GM21737 (cell line): ENCODE results near the gene CDNF.
"Not testable (repeated sequence)": the region's sequence is repeated elsewhere in the genome, so short reads cannot be mapped to it uniquely, and the experiment has no call there.

ENCODE experiments used
- ATAC-seq: cut with Tn5 transposase; IDR thresholded peaks from one replicate; pipeline ENCODE4 v1.9.1; 2021; ENCODE audit warnings: mild to moderate bottlenecking, moderate library complexity; ENCODE audit not compliant: unreplicated experiment

Gene CDNF

DNA sequence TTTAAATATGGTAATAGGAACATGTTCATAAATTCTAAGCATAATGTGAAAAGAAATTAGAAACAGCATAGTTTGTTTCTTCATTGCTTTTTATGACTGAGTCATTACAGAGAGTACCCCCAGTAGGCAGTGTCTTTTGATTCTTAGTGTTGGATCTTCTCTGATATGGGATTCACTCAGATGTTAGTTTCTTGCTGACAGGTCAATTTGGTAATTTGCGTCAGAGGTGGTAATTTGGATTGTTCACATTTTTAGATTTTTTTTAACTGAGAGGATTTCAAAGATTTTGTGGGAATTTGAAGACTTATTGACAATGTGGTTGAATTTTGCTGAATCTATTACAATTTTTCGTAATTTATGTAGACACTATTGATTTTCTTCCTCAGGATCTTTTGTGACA is 2.3 kb upstream of the CDNF start:
- ATAC-seq: no peak

DNA sequence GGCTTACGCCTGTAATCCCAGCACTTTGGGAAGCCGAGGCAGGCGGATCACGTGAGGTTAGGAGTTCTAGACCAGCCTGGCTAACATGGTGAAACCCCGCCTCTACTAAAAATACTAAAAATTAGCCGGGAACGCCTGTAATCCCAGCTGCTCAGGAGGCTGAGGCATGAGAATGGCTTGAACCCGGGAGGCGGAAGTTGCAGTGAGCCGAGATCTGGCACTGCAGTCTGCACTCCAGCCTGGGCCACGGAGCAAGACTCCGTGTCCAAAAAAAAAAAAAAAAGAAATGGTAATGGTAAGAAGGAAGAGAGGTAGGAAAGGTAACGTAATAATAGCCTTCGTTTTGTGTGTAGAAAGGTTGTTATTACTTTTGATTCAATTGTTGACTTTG is 1.5 kb upstream of the CDNF start:
- ATAC-seq: no peak

DNA sequence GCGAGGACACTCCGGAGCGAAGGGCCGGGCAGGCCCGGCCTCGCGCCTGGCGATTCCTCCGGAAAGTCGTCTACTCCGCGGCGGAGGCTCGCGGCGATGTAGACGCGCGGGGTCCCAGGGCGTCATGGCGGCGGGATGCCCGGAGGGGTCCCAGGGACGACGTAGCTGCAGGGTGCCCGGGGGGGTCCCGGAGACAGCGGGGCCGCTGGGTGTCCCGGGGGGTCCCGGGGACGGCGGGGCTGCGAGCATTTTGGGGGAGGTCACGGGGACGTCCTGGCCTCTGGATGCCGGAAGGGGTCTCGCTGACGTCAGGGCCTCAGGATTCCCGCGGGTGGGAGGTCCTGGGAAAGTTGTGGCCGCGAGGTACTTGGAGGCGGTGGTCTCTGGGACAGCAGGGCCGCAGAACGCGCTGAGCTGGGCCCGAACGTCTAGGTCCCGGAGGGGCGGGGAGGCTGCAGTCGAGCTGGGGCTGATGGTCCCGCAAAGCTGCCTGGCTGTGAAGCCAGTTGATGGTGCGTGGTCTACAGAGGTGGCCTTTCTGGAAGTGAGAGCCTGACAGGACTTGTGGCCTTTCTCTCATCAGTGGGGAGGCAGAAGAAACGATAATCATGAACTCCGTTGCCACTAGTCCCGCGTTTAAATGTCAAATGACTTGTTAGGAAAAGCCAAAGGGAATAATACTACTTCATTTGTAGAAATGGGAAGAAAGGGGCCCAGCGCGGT is 906 bp upstream of the CDNF start:
- no peak for ATAC-seq

DNA sequence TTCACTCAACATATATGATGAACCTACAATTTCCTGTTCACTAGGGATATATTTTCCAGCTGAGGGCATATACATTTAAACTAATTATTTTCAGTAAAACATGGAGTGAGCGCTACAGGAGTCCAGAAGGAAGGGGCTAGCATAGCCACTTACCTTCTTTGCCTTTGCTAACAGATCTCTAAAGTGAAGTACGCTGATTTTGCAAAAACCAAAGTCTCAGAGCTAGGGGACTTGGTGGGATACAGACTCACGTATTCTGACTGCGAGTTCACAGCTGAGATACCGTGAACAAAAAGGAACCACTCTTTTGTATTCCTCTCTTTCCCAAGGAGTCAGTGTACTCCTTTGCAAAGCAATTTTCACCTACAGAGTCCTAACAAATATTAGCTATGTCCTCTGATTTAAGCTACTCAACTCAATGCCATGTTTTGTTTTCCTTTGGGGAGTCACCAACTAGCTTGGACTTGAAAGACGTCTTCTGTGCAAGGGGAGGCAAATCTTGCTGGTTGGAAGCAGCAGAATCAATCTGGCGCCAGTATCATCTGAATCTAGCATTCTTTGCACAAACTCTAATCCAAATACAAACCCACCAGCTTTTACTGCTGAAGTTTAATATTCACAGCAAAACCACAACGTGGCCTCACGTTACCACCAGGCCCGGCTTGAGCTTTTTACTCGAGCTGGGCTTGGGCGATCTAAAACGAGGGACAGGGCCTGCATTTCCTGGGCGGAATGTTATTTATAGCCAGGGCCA is 657 bp downstream of the CDNF start:
- ATAC-seq: no peak

DNA sequence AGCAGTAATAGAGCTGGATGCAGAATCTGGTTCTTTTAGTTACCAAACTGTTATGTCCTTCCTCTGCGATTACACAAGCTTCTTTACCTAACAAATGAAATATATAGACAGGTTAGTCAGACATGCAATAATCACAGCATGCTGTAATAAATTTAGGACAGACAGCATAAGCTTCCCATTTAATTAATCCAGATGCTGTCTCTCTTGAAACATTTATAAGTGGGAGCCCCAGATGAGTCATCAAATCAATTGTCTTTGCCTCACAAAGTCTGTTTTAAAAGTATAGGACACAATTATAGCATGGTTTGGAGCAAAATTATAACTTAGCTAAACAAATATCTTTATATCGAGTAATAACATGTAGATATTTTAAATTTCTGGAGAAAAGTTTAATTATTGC is 1.6 kb downstream of the CDNF start:
- ATAC-seq: no peak

DNA sequence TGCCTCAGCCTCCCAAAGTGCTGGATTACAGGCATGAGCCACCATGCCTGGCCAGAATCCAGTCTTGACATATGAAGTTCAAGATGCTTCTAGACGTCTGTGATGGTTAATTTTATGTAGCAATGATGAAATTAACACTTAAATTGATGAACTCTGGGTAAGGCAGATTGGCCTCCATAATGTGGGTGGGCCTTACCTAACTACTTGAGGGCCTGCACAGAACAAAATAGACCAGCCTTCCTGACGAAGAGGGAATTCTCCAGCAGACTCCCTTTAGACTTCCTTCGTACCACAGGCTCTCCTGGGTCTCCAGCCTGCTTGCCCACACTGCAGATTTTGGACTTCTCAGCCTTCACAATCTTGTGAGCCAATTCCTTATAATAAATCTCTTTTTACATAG is 4.7 kb downstream of the CDNF start:
- no peak for ATAC-seq

DNA sequence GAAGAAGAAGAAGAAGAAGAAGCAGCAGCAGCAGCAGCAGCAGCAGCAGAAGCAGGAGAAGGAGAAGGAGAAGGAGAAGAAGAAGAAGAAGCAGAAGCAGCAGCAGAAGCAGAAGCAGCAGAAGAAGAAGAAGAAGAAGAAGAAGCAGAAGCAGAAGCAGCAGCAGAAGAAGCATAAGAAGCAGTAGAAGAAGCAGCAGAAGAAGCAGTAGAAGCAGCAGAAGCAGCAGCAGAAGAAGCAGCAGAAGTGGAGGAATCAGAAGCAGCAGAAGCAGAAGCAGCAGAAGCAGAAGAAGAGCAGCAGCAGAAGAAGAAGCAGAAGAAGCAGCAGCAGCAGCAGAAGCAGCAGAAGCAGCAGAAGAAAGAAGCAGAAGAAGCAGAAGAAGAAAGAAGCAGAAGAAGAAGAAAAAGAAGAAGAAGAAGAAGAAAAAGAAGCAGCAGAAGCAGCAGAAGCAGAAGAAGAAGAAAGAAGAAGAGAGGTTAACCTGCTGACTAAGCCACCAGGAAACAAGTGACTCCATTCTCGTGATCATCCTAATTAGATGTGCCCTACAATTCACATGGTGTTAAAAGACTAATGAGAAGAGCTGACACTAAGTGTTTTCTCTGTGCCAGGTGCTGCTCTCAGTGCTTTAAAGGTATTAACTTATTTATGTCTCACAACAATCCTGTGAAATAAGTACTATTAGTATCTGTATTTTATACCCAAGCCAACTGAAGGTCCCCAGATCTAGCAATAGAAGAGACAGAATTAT is 11.6 kb downstream of the CDNF start:
- ATAC-seq: no peak

DNA sequence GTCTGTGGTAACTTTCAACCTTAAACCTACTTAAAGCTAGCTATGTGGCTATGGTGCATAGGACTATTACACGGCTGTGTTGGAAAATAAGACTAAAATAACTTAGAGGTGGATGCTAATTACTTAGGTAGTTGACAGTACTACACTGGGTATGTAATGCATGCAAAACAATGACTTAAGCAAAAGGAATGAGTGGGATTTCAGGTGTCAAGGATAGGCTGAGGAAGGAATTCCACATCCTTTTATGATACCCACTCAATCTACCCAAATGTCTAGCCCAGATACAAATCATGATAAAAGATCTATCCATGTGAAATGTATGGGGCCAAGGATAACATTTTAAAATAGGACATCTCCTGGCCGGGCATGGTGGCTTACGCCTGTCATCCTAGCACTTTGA is 13.9 kb downstream of the CDNF start:
- no peak for ATAC-seq

DNA sequence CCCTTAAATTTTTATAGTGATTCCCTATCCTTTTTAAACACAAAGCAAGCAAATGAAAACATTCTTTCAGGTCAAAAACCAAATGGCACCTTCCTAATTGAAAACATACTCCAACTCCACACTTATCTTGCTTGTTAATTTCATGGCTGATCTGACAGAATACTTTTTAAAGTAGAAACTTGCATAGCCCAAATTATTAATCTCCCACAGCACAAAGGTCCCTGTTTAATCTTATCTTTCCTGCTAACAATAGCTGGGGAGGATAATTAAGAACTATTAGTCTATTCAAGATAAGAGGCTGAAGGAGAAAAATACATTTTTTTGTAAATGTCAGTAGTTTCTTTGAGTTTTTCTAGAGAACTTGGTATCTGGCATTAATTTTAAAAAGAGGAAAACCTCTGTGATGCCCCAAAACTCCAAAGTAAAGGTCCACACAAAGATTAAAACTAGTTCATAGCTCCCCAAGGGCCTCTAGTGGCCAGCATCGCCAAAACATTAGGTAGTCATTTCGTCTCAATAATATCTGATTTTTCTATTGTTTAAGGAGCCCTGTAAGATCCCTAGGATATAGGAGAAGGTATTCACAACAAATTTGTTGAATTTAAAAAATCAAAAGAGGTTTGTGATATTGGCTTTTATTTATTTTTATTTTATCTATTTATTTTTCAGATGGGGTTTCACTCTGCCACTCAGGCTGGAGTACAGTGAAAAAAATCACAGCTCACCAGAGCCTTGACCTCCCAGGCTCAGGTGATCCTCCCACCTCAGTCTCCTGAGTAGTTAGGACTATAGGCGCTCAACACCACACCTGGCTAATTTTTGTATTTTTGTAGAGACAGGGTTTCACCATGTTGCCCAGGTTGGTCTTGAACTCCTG is 14.7 kb downstream of the CDNF start:
- no peak for ATAC-seq

DNA sequence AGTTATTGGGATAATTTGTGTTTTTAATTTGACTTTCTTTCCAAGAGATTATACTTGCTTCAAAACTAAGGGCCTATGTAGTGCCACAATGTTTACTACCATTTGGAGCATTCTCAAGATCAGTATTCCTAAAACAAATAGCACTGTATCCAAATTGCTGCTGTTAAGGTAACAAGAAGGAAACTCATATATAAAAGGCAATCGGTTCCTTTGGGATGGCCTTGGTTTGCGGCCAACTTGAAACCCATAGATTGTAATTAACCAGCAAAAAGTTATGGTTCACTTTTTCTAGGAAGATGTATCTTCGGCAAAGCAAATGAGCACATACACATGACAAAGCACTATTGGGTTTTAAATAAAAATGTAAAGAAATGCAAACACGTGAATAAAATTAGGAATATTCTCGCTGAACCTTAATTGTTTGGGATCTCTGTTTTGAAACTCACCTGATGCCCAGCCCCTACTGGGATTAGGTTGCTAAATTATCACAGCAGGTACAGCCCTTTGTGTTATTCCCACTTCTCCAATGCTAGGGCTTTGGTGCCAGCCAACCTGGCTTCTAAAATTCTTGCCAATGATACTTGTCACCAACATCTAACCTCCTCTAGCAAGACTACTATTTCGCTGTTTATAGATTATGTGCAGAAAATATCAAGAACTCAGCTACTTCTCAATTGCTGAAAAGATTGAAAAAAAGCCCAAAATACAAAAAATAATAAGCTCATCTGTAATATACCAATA is 16.0 kb downstream of the CDNF start:
- ATAC-seq: no peak

DNA sequence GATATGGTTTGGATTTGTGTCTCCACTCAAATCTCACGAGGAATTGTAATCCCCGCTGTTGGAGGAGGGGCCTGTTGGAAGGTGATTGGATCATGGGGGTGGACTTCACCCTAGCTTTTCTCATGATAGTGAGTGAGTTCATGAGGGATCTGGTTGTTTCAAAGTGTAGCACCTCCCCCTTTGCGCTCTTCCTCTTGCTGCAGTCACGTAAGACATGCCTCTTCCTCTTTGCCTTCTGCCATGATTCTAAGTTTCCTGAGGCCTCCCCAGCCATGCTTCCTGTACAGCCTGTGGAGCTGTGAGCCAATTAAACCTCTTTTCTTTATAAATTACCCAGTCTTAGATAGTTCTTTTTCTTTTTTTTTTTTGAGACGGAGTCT is 17.1 kb downstream of the CDNF start:
- ATAC-seq: no peak

DNA sequence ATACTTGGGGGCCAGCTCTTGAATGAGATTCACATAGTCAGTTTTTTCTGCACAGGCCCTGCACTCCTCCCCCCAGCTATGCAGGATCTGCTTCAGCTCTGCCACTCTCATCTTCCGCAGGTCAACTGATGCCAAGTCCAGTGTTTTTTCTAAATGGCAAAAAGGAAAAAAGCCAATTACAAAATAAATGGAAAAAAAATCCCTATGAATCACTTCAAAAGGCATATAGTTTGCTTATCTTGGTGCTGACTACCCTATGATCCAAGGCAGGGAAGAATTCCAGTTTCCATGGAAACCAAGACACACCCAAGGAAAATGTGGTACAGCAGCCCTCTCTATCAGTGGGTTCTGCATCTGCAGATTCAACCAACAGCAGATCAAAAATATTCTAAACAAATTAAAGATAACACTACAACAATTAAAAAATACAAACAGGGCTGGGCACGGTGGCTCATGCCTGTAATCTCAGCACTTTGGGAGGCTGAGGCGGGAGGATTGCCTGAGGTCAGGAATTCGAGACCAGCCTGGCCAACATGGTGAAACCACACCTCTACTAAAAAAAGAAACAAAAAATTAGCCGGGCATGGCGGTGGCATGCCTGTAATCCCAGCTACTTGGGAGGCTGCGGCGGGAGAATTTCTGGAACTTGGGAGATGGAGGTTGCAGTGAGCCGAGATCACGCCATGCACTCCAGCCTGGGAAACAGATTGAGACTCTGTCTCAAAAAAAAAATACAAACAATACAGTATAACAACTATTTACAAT is 17.6 kb downstream of the CDNF start:
- no peak for ATAC-seq

DNA sequence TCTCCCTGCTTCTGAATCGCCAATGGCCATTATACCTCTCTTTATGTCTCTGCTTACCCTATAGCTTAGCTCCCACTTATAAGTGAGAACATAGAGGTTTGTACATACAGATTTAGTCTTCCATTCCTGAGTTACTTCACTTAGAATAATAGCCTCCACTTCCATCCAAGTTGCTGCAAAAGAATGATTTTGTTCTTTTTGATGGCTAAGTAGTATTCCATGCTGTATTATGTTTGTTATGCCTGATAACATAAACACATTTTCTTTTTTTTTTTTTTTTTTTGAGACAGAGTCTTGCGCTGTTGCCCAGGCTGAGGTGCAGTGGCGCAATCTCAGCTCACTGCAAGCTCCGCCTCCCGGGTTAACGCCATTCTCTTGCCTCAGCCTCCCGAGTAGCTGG is 21.1 kb downstream of the CDNF start:
- ATAC-seq: not testable (repeated sequence)

DNA sequence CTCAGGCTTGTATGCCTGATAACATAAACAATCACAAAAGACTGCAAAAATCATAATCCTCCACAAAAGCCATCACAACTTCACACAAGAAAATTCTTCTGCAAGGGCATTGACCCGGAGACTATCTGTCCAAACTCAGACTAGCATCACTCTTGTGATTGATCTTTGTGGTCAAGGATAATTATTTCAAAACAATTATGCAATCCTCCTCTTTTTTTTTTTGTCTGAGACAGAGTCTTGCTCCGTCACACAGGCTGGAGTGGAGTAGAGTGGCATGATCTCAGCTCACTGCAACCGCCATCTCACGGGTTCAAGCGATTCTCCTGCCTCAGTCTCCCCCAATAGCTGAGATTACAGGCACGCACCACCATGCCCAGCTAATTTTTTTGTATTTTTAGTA is 22.2 kb downstream of the CDNF start:
- ATAC-seq: no peak

DNA sequence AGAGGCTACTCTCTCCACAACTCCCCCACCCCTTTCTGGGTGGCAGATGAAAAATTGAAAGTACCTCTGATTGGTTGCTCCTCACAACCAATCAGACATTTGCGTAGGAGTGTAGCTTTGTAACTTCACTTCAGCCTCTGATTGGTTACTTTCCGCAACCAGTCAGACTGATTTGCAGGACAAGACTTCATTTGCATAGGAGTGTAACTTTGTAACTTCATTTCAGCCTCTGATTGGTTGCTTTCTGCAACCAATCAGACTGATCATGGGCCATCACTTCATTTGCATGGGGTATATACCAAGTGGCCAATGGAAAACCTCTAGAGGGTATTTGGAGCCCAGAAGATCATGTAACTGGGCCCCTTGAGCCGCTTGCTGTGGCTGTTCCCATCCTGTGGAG is 25.6 kb downstream of the CDNF start:
- ATAC-seq: no peak

DNA sequence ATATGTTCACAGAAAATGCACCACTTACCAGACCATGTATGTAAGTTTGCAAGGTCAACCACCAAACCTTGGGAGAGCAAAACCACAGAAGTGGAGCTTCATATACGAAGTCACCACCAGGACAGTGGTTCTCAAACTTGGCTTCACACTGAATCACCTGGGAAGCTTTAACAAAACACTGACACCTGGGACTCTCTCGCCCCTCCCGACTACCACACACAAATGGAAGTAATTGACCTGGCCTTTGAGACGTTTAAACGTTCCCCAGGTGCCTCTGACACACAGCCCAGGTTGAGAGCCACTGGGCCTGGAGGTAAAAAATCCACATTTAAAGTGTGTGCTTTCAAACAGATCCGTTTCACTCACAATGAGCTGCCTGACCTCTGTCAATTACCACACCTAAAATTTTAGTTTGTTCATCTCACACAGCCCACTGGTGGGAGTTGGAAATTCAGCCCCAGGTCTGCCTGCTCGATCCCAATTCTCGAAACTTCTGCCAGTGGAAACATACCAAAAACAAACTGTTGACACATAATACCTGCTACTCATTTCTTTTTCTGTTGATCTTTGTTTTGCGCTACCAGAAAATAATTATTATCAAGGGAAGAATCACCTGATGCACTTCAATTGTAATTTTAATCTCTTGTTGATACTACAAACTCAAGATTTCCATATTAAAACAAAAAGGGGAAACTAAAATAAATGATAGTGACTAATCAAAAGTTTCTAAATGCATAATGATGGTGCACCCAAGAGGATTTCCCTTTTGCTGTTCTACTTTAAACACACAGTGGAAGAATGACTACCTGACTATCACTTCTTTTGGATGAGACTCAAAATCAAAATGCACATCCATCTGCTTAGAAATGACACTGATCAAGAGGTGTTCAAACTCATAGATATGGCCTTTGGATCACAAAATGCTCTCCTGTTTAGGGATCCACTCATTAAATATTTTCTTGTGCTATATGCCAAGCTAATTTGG is 26.6 kb downstream of the CDNF start:
- ATAC-seq: no peak

DNA sequence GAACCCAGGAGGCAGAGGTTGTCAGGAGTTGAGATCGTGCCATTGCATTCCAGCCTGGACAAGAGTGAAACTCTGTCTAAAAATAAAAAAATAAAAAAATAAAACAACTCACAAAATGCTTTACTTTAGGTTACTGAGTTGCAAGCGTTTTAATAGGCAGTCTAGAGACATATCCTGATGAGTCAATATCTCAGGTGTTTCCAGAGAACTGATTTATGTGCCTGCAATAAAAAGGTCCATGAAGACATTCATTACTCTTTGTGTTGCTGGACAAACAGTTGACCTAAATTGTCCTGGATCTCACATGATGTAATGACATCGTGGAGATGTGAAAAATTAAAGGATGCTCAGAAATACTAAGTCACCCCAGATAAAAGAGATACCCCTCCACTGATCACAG is 31.5 kb downstream of the CDNF start:
- no peak for ATAC-seq

DNA sequence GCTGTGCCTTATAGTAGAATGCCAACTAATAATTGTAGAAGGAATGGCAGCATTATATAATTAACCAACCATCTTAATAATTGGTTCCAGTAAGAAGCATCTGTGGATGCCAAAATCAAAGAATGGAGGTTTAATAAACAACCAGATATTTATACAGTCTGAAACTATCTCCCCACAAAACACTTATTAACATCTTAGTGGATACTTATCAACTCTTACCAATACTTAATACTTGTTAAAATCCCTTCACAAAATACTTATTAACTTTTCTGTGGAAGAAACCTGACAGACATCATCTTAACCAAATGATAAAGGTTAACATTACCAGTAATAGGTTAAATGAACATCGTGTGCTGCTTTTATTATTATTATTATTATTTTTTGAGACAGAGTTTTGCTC is 34.0 kb downstream of the CDNF start:
- ATAC-seq: no peak
